ENCODE data around the gene WDR17.

GRCh38 chr4:176186671-176187395 is 121.2 kb downstream of the WDR17 start:
- TF ChIP-seq YY1 (IDR thresholded peaks at IDR 0.05; ENCODE audit: insufficient read depth, insufficient read length): no peak
- no peak for TF ChIP-seq SUZ12 (IDR thresholded peaks at IDR 0.05; ENCODE audit: extremely low read depth, insufficient read depth, insufficient read length)
